ENCODE measurements around the gene SUSD1.

- TF ChIP-seq, protein P1, sequence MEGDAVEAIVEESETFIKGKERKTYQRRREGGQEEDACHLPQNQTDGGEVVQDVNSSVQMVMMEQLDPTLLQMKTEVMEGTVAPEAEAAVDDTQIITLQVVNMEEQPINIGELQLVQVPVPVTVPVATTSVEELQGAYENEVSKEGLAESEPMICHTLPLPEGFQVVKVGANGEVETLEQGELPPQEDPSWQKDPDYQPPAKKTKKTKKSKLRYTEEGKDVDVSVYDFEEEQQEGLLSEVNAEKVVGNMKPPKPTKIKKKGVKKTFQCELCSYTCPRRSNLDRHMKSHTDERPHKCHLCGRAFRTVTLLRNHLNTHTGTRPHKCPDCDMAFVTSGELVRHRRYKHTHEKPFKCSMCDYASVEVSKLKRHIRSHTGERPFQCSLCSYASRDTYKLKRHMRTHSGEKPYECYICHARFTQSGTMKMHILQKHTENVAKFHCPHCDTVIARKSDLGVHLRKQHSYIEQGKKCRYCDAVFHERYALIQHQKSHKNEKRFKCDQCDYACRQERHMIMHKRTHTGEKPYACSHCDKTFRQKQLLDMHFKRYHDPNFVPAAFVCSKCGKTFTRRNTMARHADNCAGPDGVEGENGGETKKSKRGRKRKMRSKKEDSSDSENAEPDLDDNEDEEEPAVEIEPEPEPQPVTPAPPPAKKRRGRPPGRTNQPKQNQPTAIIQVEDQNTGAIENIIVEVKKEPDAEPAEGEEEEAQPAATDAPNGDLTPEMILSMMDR (IDR thresholded peaks at IDR 0.05), result peak; percentile 49 to 77 (median 64)
- TF ChIP-seq POLR2A (IDR thresholded peaks at IDR 0.05), result no peak
These were observed 77.1 kb downstream of the SUSD1 start for GRCh38 chr9:112097712-112098688.

All from ovary (tissue), 3 donors.